Measurements from ENCODE around the gene ISY1.
A peak's percentile ranks its signal among the peaks of the same experiment; 100 is the strongest.

ISY1 gene

DNA sequence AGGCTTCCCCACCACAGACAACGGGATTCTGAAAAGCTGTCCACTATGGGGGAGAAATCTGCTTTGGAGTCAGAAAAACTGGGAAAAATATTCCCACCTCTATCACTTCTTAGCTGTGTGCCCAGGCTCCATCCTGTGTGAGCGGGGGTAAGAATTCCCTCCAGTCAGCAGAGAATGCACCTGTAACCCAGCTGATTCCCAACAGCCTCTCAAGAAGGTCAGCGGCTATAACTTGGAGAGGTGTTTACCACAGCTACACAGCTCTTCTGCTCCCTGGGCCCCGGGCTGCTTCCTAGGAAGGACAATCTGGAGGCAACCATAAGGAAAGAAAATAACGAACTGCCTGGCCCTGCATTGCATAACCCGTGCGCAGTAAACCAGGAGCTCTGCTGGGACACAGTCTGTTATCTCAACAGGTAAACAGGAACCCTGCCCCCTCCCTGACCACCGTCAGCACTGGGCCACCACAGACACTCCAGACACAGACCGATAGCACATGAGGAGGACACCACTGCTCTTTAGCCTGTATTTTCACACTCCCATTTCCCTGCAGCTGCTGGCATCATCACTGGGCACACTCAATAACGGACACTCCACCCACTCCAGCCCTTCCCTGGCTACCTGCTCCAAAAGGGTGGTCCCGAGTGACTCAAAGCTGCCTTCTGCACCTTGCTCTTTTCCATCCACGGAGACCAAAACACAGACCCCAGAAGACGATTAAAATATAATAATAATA is 41.3 kb downstream of the ISY1 start:
- peak overlapping the region; percentile 6 for H3K18ac ChIP-seq (ENCODE audit: low read length)
- DNase-seq: no peak
- H4K8ac ChIP-seq (ENCODE audit: low read depth, low read length): no peak overlapping the region
- H3K4me2 ChIP-seq (ENCODE audit: low read length): peak overlapping the region; percentile 92
- no peak overlapping the region for H3K4me3 ChIP-seq (ENCODE audit: low read depth, low read length)
- H3K36me3 ChIP-seq (ENCODE audit: control insufficient read depth in 1 of 2, insufficient read depth in 2 of 2, low read length in 2 of 2): peaks cover 4 to 11% of the 10 kb centered on the region in 2 experiments
- no peak overlapping the region for H3K14ac ChIP-seq (ENCODE audit: low read length)
- peaks cover 16% of the 10 kb centered on the region for H3K79me2 ChIP-seq (ENCODE audit: control insufficient read depth, insufficient read depth, low read length, poor library complexity)
- H2BK12ac ChIP-seq (ENCODE audit: low read length): no peak overlapping the region
- no peak overlapping the region for H3K27ac ChIP-seq (ENCODE audit: low read depth, low read length)
- no peaks in the 10 kb centered on the region for H3K27me3 ChIP-seq (ENCODE audit: insufficient read depth, low read length)
- H2AK5ac ChIP-seq (ENCODE audit: low read length): no peak overlapping the region
- no peak overlapping the region for H2BK5ac ChIP-seq (ENCODE audit: low read depth, low read length, poor library complexity)
- no peak overlapping the region for H3K23ac ChIP-seq (ENCODE audit: low read length)
- no peak overlapping the region for H4K91ac ChIP-seq (ENCODE audit: low read depth, low read length)
- H3K79me1 ChIP-seq (ENCODE audit: low read length): peaks cover 16% of the 10 kb centered on the region
- H3K9ac ChIP-seq (ENCODE audit: low read length): no peak overlapping the region
- no peak overlapping the region for H2BK120ac ChIP-seq (ENCODE audit: insufficient read depth, low read length, poor library complexity)
- no peaks in the 10 kb centered on the region for H3K9me3 ChIP-seq (ENCODE audit: insufficient read depth, low read depth, low read length)
- no peak overlapping the region for H4K12ac ChIP-seq (ENCODE audit: low read depth, low read length)
- H3K4ac ChIP-seq (ENCODE audit: low read depth, low read length): peak overlapping the region; percentile 3
- peaks cover 11 to 16% of the 10 kb centered on the region in 2 experiments for H3K4me1 ChIP-seq (ENCODE audit: control insufficient read depth in 1 of 2, insufficient read depth in 2 of 2, low read length in 2 of 2)
- no CpG with 5 or more reads among the region's 13 CpGs for WGBS (ENCODE audit: extremely low coverage, insufficient coverage, insufficient read length)
- no peak overlapping the region for H2AFZ ChIP-seq (ENCODE audit: insufficient read depth, low read length, poor library complexity)

DNA sequence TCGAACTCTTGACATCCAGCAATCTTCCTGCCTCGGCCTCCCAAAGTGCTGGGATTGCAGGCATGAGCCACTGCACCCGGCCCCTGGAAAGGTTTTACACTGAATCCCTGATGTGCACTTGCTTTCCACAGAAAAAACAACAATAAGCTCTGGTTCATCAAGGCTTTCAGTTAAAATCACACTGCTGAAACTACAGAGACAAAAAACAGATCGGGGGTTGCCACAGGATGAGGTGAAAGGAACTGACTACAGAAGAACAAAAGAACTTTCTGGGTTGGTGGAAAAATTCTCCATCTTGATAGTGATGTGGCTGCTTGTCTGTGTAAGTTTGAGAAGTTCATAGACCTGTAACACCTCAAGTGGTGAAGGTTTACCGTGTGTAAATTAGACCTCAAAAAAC is 42.1 kb downstream of the ISY1 start:
- Histone ChIP-seq H3K36me3 (ENCODE audit: control insufficient read depth in 1 of 2, insufficient read depth in 2 of 2, low read length in 2 of 2) (peaks cover 4 to 13% of the 10 kb centered on the region in 2 experiments), H2BK12ac (ENCODE audit: low read length) (no peak overlapping the region), H3K9ac (ENCODE audit: low read length) (no peak overlapping the region), H3K79me2 (ENCODE audit: control insufficient read depth, insufficient read depth, low read length, poor library complexity) (peaks cover 16% of the 10 kb centered on the region), H4K91ac (ENCODE audit: low read depth, low read length) (no peak overlapping the region), H3K4me3 (ENCODE audit: low read depth, low read length) (no peak overlapping the region), H3K23ac (ENCODE audit: low read length) (no peak overlapping the region), H3K27ac (ENCODE audit: low read depth, low read length) (no peak overlapping the region), H2BK5ac (ENCODE audit: low read depth, low read length, poor library complexity) (no peak overlapping the region), H2BK120ac (ENCODE audit: insufficient read depth, low read length, poor library complexity) (no peak overlapping the region), H3K27me3 (ENCODE audit: insufficient read depth, low read length) (no peaks in the 10 kb centered on the region), H4K8ac (ENCODE audit: low read depth, low read length) (no peak overlapping the region), H3K14ac (ENCODE audit: low read length) (no peak overlapping the region), H2AK5ac (ENCODE audit: low read length) (no peak overlapping the region), H3K79me1 (ENCODE audit: low read length) (peaks cover 16% of the 10 kb centered on the region), H2AFZ (ENCODE audit: insufficient read depth, low read length, poor library complexity) (no peak overlapping the region), H3K4me1 (ENCODE audit: control insufficient read depth in 1 of 2, insufficient read depth in 2 of 2, low read length in 2 of 2) (peaks cover 11 to 16% of the 10 kb centered on the region in 2 experiments), H3K4me2 (ENCODE audit: low read length) (no peak overlapping the region), H3K4ac (ENCODE audit: low read depth, low read length) (no peak overlapping the region), H3K18ac (ENCODE audit: low read length) (no peak overlapping the region), H3K9me3 (ENCODE audit: insufficient read depth, low read depth, low read length) (no peaks in the 10 kb centered on the region), H4K12ac (ENCODE audit: low read depth, low read length) (no peak overlapping the region)
- DNase-seq: no peak
- no CpG with 5 or more reads among the region's 5 CpGs for WGBS (ENCODE audit: extremely low coverage, insufficient coverage, insufficient read length)

DNA sequence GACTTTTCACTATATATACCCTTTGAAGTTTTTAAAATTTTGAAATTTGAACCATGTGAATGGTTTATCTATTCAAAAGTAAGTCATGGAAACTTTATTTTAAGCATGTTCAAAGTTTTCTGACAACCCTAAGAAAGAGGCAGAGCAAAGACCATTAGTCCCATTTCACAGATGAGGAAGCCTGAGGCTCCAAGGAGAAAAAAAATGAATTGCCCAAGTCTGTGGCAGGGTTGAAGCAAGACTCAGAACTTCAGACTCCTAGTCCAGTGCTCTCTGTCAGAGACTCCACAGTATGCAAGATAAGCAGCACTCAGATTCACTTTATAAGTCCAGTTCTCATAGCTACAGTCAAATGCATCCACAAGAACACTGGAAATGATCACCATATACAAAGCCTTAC is 43.7 kb downstream of the ISY1 start:
- Histone ChIP-seq H3K36me3 (ENCODE audit: control insufficient read depth in 1 of 2, insufficient read depth in 2 of 2, low read length in 2 of 2) (peaks cover 6 to 13% of the 10 kb centered on the region in 2 experiments), H4K12ac (ENCODE audit: low read depth, low read length) (no peak overlapping the region), H2BK5ac (ENCODE audit: low read depth, low read length, poor library complexity) (no peak overlapping the region), H2AFZ (ENCODE audit: insufficient read depth, low read length, poor library complexity) (no peak overlapping the region), H2BK12ac (ENCODE audit: low read length) (no peak overlapping the region), H2BK120ac (ENCODE audit: insufficient read depth, low read length, poor library complexity) (no peak overlapping the region), H3K4me3 (ENCODE audit: low read depth, low read length) (no peak overlapping the region), H3K9ac (ENCODE audit: low read length) (no peak overlapping the region), H3K23ac (ENCODE audit: low read length) (no peak overlapping the region), H3K79me1 (ENCODE audit: low read length) (peaks cover 12% of the 10 kb centered on the region), H3K4me1 (ENCODE audit: control insufficient read depth in 1 of 2, insufficient read depth in 2 of 2, low read length in 2 of 2) (peaks cover 9 to 13% of the 10 kb centered on the region in 2 experiments), H3K9me3 (ENCODE audit: insufficient read depth, low read depth, low read length) (no peaks in the 10 kb centered on the region), H2AK5ac (ENCODE audit: low read length) (no peak overlapping the region), H3K4me2 (ENCODE audit: low read length) (no peak overlapping the region), H4K91ac (ENCODE audit: low read depth, low read length) (no peak overlapping the region), H3K27ac (ENCODE audit: low read depth, low read length) (no peak overlapping the region), H3K79me2 (ENCODE audit: control insufficient read depth, insufficient read depth, low read length, poor library complexity) (peaks cover 14% of the 10 kb centered on the region), H3K27me3 (ENCODE audit: insufficient read depth, low read length) (no peaks in the 10 kb centered on the region), H3K18ac (ENCODE audit: low read length) (no peak overlapping the region), H3K4ac (ENCODE audit: low read depth, low read length) (no peak overlapping the region), H4K8ac (ENCODE audit: low read depth, low read length) (no peak overlapping the region), H3K14ac (ENCODE audit: low read length) (no peak overlapping the region)
- DNase-seq: no peak

DNA sequence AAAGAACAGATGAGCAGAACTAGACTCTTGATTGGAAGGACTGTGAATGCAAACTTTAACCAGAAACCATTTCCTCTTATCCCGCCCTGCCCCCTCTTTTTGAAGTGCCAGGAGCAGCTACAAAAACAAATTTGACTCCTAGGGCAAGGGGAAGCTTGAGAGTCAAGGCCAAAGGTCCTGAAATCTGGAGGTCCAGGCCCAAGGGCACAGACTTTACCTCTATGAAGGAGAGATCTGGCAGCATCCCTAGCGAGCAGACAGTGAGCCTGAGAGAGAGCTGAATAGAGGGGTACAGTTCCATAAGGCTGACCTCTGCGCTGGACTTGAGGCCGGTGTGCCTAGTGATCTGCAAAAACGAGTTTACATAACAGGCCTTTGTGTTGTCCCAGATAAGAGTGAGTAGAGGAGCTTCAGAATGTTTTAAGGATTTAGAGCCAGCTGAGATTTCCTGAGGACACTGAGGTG is 44.3 kb downstream of the ISY1 start:
- Histone ChIP-seq H4K91ac (ENCODE audit: low read depth, low read length) (no peak overlapping the region), H3K4ac (ENCODE audit: low read depth, low read length) (no peak overlapping the region), H3K14ac (ENCODE audit: low read length) (no peak overlapping the region), H3K4me2 (ENCODE audit: low read length) (no peak overlapping the region), H3K36me3 (ENCODE audit: control insufficient read depth in 1 of 2, insufficient read depth in 2 of 2, low read length in 2 of 2) (peaks cover 8 to 13% of the 10 kb centered on the region in 2 experiments), H2BK5ac (ENCODE audit: low read depth, low read length, poor library complexity) (no peak overlapping the region), H4K12ac (ENCODE audit: low read depth, low read length) (no peak overlapping the region), H2AFZ (ENCODE audit: insufficient read depth, low read length, poor library complexity) (no peak overlapping the region), H3K79me1 (ENCODE audit: low read length) (peaks cover 11% of the 10 kb centered on the region), H3K23ac (ENCODE audit: low read length) (no peak overlapping the region), H3K27ac (ENCODE audit: low read depth, low read length) (no peak overlapping the region), H2BK12ac (ENCODE audit: low read length) (no peak overlapping the region), H3K9ac (ENCODE audit: low read length) (no peak overlapping the region), H2AK5ac (ENCODE audit: low read length) (no peak overlapping the region), H3K4me1 (ENCODE audit: control insufficient read depth in 1 of 2, insufficient read depth in 2 of 2, low read length in 2 of 2) (peaks cover 9 to 13% of the 10 kb centered on the region in 2 experiments), H3K18ac (ENCODE audit: low read length) (no peak overlapping the region), H3K9me3 (ENCODE audit: insufficient read depth, low read depth, low read length) (no peaks in the 10 kb centered on the region), H4K8ac (ENCODE audit: low read depth, low read length) (no peak overlapping the region), H3K4me3 (ENCODE audit: low read depth, low read length) (no peak overlapping the region), H3K27me3 (ENCODE audit: insufficient read depth, low read length) (no peaks in the 10 kb centered on the region), H3K79me2 (ENCODE audit: control insufficient read depth, insufficient read depth, low read length, poor library complexity) (peaks cover 14% of the 10 kb centered on the region), H2BK120ac (ENCODE audit: insufficient read depth, low read length, poor library complexity) (no peak overlapping the region)
- DNase-seq: no peak
- WGBS (ENCODE audit: extremely low coverage, insufficient coverage, insufficient read length): no CpG with 5 or more reads among the region's 5 CpGs
